Caco-2 (cell line): Measurements from ENCODE around the gene SERPINC1. TPM values are rescaled to one million over a fixed set of nuclear protein-coding genes. Genes with fewer than 3 reads are reported as not detected.
"Not testable (repeated sequence)": the region's sequence is repeated elsewhere in the genome, so short reads cannot be mapped to it uniquely, and the experiment has no call there.

Experiments used
- BruUV-seq: library from RNA; stranded (reverse); fragments of 400-500 nt; replicated peaks from 2 replicates; lab custom pipeline; 2021; lab: Mats Ljungman, UMichigan
- CTCF ChIA-PET: fragments of 300-600 bp; sonication (Branson Sonifier 250); formaldehyde crosslinking; loops from one replicate; lab custom pipeline; 2022; ENCODE audit warnings: antibody characterized with exemption; lab: Charles Lee
- POLR2A ChIA-PET: fragments of 300-600 bp; sonication (Branson Sonifier 250); formaldehyde crosslinking; loops from one replicate; lab custom pipeline; 2022; ENCODE audit warnings: antibody characterized with exemption; lab: Charles Lee
- DNase-seq, 2 experiments: peaks; one replicate each; pipeline versions ENCODE4 v3.0.0 to v3.0.0-alpha.2; 2020 to 2022
- H3K27me3 ChIP-seq: replicated peaks from 2 replicates; pipeline ENCODE4 v1.6.0; 2011; ENCODE audit warnings: low read length; ENCODE audit not compliant: control insufficient read depth, insufficient read depth
- H3K36me3 ChIP-seq: 2 replicates; pipeline ENCODE4 v1.5.1; 2011; ENCODE audit warnings: low read length; ENCODE audit not compliant: control insufficient read depth, insufficient read depth
- H3K4me1 ChIP-seq: fragments of 250-450 bp; sonication (Bioruptor Pico); 2 replicates; pipeline ENCODE4 v1.5.1; 2020; ENCODE audit warnings: mild to moderate bottlenecking
- H3K4me3 ChIP-seq: 2 replicates; pipeline ENCODE4 v1.5.1; 2011; ENCODE audit warnings: low read depth, mild to moderate bottlenecking, control low read depth, low read length
- H3K9me3 ChIP-seq: fragments of 250-450 bp; sonication (Bioruptor Pico); 2 replicates; pipeline ENCODE4 v1.5.1; 2020; ENCODE audit warnings: mild to moderate bottlenecking, moderate library complexity
- H3K27ac Mint-ChIP-seq: one replicate; pipeline ENCODE4 v1.8.0; 2022; ENCODE audit warnings: mixed read lengths; ENCODE audit not compliant: unreplicated experiment
- H3K27me3 Mint-ChIP-seq: one replicate; pipeline ENCODE4 v1.8.0; 2022; ENCODE audit warnings: mixed read lengths; ENCODE audit not compliant: insufficient read depth, unreplicated experiment
- H3K36me3 Mint-ChIP-seq: one replicate; pipeline ENCODE4 v1.8.0; 2022; ENCODE audit warnings: mild to moderate bottlenecking, mixed read lengths; ENCODE audit not compliant: insufficient read depth, unreplicated experiment
- H3K4me1 Mint-ChIP-seq: one replicate; pipeline ENCODE4 v1.8.0; 2022; ENCODE audit warnings: low read depth, mixed read lengths; ENCODE audit not compliant: unreplicated experiment
- H3K4me3 Mint-ChIP-seq: one replicate; pipeline ENCODE4 v1.8.0; 2022; ENCODE audit warnings: mild to moderate bottlenecking, moderate library complexity, mixed read lengths; ENCODE audit not compliant: unreplicated experiment
- H3K9me3 Mint-ChIP-seq: one replicate; pipeline ENCODE4 v1.8.0; 2022; ENCODE audit warnings: mixed read lengths; ENCODE audit not compliant: unreplicated experiment
- intact Hi-C: fragments of 100-400 bp; cut with micrococcal nuclease; formaldehyde crosslinking; loops from one replicate; pipeline ENCODE4 v1.10.0; 2022; ENCODE audit not compliant: unreplicated experiment
- total RNA-seq: library from RNA; stranded (reverse); gene quantifications from 2 replicates; pipeline ENCODE4 v1.2.3, GENCODE V29; 2022
- TF ChIP-seq, protein P1 (sequence below), 2 experiments: fragments of 200-600 bp in 1 of 2; IDR thresholded peaks; 1 replicate in 1 of 2; 2 replicates in 1 of 2; pipeline versions ENCODE4 v1.5.1 to v1.8.0; 2011 to 2022; ENCODE audit warnings: antibody characterized with exemption in 1 of 2, control low read depth in 1 of 2, inconsistent platforms in 1 of 2, low read depth in 1 of 2, low read length in 1 of 2, mild to moderate bottlenecking in 1 of 2, moderate library complexity in 1 of 2; ENCODE audit not compliant: insufficient read depth in 1 of 2, severe bottlenecking in 1 of 2, unreplicated experiment in 1 of 2

Gene SERPINC1
- total RNA-seq, 1 experiment from 2014 or later = 0.98 TPM

DNA sequence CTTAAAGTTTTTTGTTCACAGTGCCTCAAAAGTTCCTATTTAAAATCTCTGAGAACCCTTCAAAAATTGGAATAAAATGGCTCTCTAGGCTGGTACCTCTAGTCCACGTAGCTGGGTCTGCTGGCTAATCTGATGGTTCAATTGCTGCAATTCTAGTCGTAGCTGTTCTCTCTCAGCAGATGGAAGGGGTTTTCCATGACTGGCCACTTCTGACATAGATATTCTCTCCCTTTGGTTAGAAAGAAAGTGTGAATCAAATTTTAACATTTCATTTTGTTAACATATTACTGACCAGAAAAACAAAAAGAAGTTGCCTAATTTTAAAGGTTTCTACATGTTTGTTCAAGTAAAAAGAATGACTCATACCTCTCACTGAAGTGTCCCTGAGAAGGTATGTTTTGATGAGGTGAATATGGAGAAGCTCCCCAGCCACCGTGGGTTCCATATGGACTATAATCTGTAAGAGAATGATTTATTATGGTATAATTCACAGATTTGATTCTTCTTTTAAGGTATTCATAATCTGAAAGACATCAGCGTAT, 29.3 kb upstream of the SERPINC1 start:
- POLR2A ChIA-PET = no interaction called here
- peaks cover 80% of the 10 kb centered on the region for H3K36me3 Mint-ChIP-seq
- no peaks in the 10 kb centered on the region for H3K27me3 Mint-ChIP-seq
- H3K9me3 Mint-ChIP-seq = no peaks in the 10 kb centered on the region
- TF ChIP-seq, protein P1, sequence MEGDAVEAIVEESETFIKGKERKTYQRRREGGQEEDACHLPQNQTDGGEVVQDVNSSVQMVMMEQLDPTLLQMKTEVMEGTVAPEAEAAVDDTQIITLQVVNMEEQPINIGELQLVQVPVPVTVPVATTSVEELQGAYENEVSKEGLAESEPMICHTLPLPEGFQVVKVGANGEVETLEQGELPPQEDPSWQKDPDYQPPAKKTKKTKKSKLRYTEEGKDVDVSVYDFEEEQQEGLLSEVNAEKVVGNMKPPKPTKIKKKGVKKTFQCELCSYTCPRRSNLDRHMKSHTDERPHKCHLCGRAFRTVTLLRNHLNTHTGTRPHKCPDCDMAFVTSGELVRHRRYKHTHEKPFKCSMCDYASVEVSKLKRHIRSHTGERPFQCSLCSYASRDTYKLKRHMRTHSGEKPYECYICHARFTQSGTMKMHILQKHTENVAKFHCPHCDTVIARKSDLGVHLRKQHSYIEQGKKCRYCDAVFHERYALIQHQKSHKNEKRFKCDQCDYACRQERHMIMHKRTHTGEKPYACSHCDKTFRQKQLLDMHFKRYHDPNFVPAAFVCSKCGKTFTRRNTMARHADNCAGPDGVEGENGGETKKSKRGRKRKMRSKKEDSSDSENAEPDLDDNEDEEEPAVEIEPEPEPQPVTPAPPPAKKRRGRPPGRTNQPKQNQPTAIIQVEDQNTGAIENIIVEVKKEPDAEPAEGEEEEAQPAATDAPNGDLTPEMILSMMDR (IDR thresholded peaks at IDR 0.05; ENCODE audit: insufficient read depth in 1 of 2, low read depth in 1 of 2, low read length in 1 of 2, severe bottlenecking in 1 of 2, unreplicated experiment in 1 of 2) = no peak
- no peak for DNase-seq
- no TSS peak for BruUV-seq
- H3K36me3 ChIP-seq = peaks cover 4% of the 10 kb centered on the region
- no peaks in the 10 kb centered on the region for H3K4me1 Mint-ChIP-seq
- H3K27ac Mint-ChIP-seq = no peak overlapping the region
- H3K27me3 ChIP-seq = no peaks in the 10 kb centered on the region
- CTCF ChIA-PET = no interaction called here
- intact Hi-C loops = no loop called here
- no peaks in the 10 kb centered on the region for H3K9me3 ChIP-seq
- no peak overlapping the region for H3K4me3 Mint-ChIP-seq
- H3K4me1 ChIP-seq = no peaks in the 10 kb centered on the region
- no peak overlapping the region for H3K4me3 ChIP-seq

DNA sequence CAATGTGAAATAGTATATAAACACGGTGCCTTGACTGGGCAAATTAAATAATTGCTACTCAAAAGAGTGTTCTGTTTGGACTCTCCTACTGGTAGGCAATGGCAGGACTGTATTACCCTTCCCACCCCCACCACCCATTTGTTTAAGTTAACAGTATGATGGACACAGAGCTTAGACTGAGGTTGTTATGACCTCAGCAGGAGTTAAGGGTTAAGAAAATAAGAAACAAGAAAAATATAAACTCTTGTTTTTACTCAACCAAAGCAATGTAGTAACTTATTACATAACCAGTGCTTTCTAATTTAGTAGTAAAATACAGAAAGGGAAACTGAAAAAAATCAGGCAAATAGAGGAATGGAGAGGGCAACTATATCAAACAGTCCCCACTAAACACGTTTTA, 19.9 kb upstream of the SERPINC1 start:
- no peaks in the 10 kb centered on the region for H3K27me3 ChIP-seq
- H3K4me3 Mint-ChIP-seq = no peak overlapping the region
- ChIA-PET POLR2A (no interaction called here), CTCF (no interaction called here)
- H3K27me3 Mint-ChIP-seq = no peaks in the 10 kb centered on the region
- no peak overlapping the region for H3K27ac Mint-ChIP-seq
- no peaks in the 10 kb centered on the region for H3K4me1 ChIP-seq
- H3K4me1 Mint-ChIP-seq = no peaks in the 10 kb centered on the region
- H3K9me3 ChIP-seq = no peaks in the 10 kb centered on the region
- no TSS peak for BruUV-seq
- no peak for DNase-seq
- TF ChIP-seq, protein P1 (IDR thresholded peaks at IDR 0.05; ENCODE audit: insufficient read depth in 1 of 2, low read depth in 1 of 2, low read length in 1 of 2, severe bottlenecking in 1 of 2, unreplicated experiment in 1 of 2) = no peak
- intact Hi-C loops = no loop called here
- H3K36me3 Mint-ChIP-seq = peaks cover 68% of the 10 kb centered on the region
- H3K36me3 ChIP-seq = no peaks in the 10 kb centered on the region
- H3K9me3 Mint-ChIP-seq = no peaks in the 10 kb centered on the region
- H3K4me3 ChIP-seq = no peak overlapping the region

DNA sequence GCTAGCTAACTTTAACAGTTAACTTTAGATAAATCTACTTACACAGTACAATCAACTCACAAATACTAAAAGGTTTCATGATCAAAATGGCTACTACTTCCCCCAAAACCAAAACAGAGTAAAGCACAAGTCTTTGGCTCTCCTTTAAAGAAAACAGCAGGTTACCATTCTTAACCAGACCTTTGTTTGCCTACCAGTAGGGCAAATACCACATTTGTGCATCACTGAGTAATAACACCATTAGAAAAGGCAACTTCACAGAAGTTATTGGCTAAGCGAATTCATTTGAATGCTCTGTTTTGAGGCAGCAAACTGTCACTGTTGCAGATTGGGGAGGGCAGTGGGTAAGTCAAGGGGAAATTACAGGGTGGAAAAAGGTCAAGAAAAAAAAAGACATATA, 17.3 kb upstream of the SERPINC1 start:
- Mint-ChIP-seq H3K36me3 (peaks cover 67% of the 10 kb centered on the region), H3K27ac (no peak overlapping the region), H3K9me3 (no peaks in the 10 kb centered on the region), H3K27me3 (no peaks in the 10 kb centered on the region), H3K4me3 (no peak overlapping the region), H3K4me1 (no peaks in the 10 kb centered on the region)
- CTCF ChIA-PET = no interaction called here
- H3K27me3 ChIP-seq = no peaks in the 10 kb centered on the region
- no peaks in the 10 kb centered on the region for H3K9me3 ChIP-seq
- no TSS peak for BruUV-seq
- H3K4me1 ChIP-seq = no peaks in the 10 kb centered on the region
- TF ChIP-seq, protein P1 (IDR thresholded peaks at IDR 0.05; ENCODE audit: insufficient read depth in 1 of 2, low read depth in 1 of 2, low read length in 1 of 2, severe bottlenecking in 1 of 2, unreplicated experiment in 1 of 2) = no peak
- intact Hi-C loops = no loop called here
- POLR2A ChIA-PET = no interaction called here
- no peak for DNase-seq
- no peaks in the 10 kb centered on the region for H3K36me3 ChIP-seq
- H3K4me3 ChIP-seq = no peak overlapping the region

DNA sequence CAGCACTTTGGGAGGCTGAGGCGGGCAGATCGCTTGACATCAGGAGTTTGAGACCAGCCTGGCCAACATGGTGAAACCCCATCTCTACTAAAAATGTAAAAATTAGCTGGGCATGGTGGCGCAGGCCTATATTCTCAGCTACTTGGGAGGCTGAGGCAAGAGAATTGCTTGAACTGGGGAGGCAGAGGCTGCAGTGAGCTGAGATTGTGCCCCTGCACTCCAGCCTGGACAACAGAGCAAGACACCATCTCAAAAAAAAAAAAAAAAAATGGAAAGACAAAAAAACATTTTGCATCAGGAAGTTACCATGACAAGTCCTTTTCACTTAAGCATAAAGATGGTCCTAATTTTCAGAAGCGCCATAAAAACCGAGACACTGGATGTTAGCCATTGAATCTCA, 13.4 kb upstream of the SERPINC1 start:
- H3K4me1 Mint-ChIP-seq, H3K4me3 ChIP-seq, intact Hi-C loops, CTCF ChIA-PET, H3K9me3 ChIP-seq, H3K4me3 Mint-ChIP-seq, DNase-seq, H3K36me3 ChIP-seq, H3K4me1 ChIP-seq, POLR2A ChIA-PET, H3K27ac Mint-ChIP-seq, H3K27me3 ChIP-seq, H3K27me3 Mint-ChIP-seq, BruUV-seq, H3K9me3 Mint-ChIP-seq: not testable (repeated sequence)
- H3K36me3 Mint-ChIP-seq = peaks cover 48% of the 10 kb centered on the region
